GM10248 (cell line): ENCODE data around the gene CACUL1.
"Not testable (repeated sequence)": the region's sequence is repeated elsewhere in the genome, so short reads cannot be mapped to it uniquely, and the experiment has no call there.

ENCODE experiments used
- CTCF ChIA-PET: fragments of 300-600 bp; sonication (Branson Sonifier 250); formaldehyde crosslinking; extraction: SDS; loops from one replicate; lab custom pipeline; 2021; ENCODE audit warnings: antibody characterized with exemption; lab: Yijun Ruan, JAX
- POLR2A ChIA-PET: fragments of 350-650 bp; sonication (Branson Sonifier 250); formaldehyde crosslinking; extraction: SDS; loops from one replicate; lab custom pipeline; 2020; ENCODE audit warnings: antibody characterized with exemption; lab: Yijun Ruan, JAX
- DNase-seq: peaks from one replicate; pipeline ENCODE4 v3.0.0; 2012; ENCODE audit errors: extremely low spot score
- TF ChIP-seq, protein P1 (sequence below): IDR thresholded peaks from 2 replicates; pipeline ENCODE4 v1.5.1; 2012; ENCODE audit warnings: mild to moderate bottlenecking, low read depth; ENCODE audit errors: extremely low read depth, missing control alignments, control extremely low read depth

CACUL1 gene

DNA sequence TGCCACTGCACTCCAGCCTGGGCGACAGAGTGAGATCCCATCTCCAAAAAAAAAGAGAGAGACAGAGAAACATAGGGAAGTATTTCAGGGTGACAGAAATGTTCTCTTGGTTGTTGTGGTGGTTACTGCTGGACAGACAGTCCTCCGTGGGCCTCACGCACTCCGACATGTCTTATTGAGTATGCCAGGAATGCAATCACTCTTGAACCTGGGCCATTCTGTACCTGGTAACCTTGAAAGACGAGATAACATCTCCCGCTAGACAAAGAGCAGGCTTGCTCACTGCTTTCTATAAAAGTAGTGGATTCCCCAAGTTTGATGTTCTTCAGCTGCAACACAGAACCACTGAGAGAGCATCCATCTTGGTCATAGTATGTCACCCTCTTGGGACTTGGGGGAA is 6.7 kb downstream of the CACUL1 start:
- TF ChIP-seq, protein P1, sequence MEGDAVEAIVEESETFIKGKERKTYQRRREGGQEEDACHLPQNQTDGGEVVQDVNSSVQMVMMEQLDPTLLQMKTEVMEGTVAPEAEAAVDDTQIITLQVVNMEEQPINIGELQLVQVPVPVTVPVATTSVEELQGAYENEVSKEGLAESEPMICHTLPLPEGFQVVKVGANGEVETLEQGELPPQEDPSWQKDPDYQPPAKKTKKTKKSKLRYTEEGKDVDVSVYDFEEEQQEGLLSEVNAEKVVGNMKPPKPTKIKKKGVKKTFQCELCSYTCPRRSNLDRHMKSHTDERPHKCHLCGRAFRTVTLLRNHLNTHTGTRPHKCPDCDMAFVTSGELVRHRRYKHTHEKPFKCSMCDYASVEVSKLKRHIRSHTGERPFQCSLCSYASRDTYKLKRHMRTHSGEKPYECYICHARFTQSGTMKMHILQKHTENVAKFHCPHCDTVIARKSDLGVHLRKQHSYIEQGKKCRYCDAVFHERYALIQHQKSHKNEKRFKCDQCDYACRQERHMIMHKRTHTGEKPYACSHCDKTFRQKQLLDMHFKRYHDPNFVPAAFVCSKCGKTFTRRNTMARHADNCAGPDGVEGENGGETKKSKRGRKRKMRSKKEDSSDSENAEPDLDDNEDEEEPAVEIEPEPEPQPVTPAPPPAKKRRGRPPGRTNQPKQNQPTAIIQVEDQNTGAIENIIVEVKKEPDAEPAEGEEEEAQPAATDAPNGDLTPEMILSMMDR = no peak
- no peak for DNase-seq
- ChIA-PET POLR2A (no interaction called here), CTCF (interaction anchor here (2.2 kb wide), 1 partner anchor 12 kb away, joined by 6 read pairs; no protein-coding TSS in a partner anchor)

DNA sequence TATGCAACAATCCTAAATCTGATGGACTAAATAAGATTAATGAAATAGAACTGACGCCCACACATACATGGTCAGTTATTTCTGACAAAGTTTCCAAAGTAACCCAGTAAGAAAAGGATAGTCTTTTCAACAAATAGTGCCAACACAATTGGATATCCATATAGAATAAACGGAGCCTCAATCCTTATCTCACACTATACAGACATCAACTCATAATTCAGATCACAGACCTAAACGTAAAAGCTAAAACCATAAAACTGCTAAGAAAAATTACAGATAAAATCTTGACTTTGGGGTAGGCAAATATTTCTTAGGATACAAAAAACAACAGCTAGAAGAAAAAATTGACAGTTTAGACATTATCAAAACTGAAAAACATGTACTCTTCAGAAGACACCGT is 8.5 kb downstream of the CACUL1 start:
- DNase-seq = no peak
- CTCF ChIA-PET = interaction anchor here (2.2 kb wide), 1 partner anchor 11 kb away, joined by 6 read pairs; no protein-coding TSS in a partner anchor
- TF ChIP-seq, protein P1 = no peak
- POLR2A ChIA-PET = no interaction called here

DNA sequence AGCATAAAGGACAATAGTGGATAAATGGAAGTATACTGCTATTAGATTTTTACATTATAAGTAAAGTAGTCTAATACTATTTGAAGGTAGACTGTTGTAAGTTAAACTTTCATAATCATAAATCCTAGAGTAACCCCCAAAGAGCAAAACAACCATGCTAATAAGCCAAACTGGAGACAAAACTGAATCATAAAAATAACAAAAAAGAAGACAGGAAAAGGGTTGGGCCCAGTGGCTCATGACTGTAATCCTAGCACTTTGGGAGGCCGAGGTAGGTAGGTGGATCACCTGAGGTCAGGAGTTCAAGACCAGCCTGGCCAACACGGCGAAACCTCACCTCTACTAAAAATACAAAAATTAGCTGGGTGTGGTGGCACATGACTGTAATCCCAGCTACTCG is 9.7 kb downstream of the CACUL1 start:
- no peak for DNase-seq
- CTCF ChIA-PET = no interaction called here
- TF ChIP-seq, protein P1 = no peak
- POLR2A ChIA-PET = no interaction called here

DNA sequence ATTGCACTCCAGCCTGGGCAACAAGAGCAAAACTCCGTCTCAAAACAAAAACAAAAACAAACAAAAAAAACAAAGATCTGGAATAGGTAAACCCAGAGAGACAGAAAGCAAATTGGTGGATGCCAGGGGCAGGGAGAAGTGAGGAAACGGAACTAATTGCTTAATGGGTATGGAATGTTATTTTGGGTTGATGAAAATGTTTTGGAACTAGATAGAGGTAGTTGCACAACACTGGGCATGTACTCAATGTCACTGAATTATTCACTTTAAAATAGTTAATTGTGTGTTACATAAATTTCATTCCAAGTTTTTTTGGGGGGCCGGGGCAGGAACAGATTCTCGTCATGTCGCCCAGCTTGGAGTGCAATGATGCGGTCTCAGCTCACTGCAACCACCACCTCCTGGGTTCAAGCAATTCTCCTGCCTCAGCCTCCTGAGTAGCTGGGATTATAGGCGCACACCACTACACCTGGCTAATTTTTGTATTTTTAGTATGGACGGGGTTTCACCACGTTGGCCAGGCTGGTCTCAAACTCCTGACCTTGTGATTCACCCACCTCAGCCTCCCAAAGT is 10.3 kb downstream of the CACUL1 start:
- POLR2A ChIA-PET, CTCF ChIA-PET, DNase-seq: not testable (repeated sequence)

DNA sequence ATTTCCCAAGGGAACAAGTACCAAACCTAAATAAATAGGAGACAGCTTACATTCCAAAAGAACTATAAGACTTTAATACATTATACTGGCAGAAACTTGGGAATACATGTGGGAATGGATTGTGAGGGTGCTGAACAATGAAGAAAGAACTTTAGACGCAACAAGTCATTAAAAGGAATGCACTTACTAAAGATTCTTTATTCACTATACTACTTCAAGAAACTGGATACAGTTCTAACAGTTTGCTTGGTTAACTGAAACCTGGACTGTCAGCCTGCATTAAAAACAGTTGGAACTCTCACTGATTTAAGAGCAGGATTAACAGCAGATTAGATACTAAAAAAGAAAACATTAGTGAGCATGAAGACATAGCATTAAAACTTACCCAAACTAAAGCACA is 12.0 kb downstream of the CACUL1 start:
- ChIA-PET POLR2A (no interaction called here), CTCF (no interaction called here)
- DNase-seq = no peak
- TF ChIP-seq, protein P1 = no peak

DNA sequence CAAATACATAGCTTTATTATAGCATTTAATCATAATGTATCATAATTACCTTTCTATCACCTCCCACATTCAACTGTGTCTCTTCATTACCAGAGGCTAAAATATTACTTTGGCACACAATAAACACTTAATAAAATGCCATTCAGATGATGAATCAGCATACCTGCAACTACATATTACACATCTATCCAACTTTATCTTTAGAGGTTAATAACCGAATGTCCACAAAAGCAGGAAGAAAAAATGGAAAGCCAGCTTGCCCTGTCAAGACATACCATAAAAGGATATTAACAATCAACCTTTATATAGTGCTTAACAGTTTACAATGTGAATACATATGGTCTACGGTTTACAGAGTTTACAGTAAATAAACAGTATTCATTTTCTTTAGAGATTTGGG is 12.7 kb downstream of the CACUL1 start:
- POLR2A ChIA-PET = no interaction called here

DNA sequence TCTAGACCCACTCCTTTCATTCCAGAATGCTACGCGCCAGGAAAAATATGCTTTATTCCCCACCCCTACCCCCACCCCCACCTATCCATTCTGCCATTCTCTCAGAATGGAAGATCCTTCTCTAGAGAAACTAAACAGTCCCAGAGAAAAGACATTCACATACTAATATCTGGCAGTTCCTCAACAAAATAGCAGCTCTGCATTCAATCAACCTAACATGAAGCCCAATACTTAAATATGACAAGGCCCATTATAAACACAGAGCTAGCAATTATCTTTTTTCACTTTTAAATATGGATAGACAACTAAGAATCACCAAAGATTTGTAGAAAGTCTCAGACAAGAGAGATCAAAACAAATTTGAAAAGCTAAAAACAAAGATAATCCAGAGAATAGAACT is 16.4 kb downstream of the CACUL1 start:
- ChIA-PET POLR2A (interaction anchor here (0.6 kb wide), 1 partner anchor 11 kb away, joined by 5 read pairs; no protein-coding TSS in a partner anchor), CTCF (interaction anchor here (1.4 kb wide), 2 partner anchors 10 to 17 kb away, joined by 3 to 6 read pairs; no protein-coding TSS in a partner anchor)

More for the DNA sequence above, 12.7 kb downstream of the CACUL1 start:
- DNase-seq = no peak
- TF ChIP-seq, protein P1 = no peak
- CTCF ChIA-PET = interaction anchor here (1.3 kb wide), 1 partner anchor 16 kb away, joined by 5 read pairs; no protein-coding TSS in a partner anchor

More for the DNA sequence above, 16.4 kb downstream of the CACUL1 start:
- DNase-seq = no peak
- TF ChIP-seq, protein P1 = no peak
